IPS-NIHi7 (cell line): Measurements from ENCODE around the gene ASTN1.

Experiments
- DNase-seq: peaks from one replicate; pipeline ENCODE4 v3.0.0; 2012; ENCODE audit warnings: mixed read lengths; ENCODE audit errors: extremely low spot score

ASTN1 gene

GRCh38 chr1:176838276-176838995, 326.1 kb downstream of the ASTN1 start:
- DNase-seq = no peak

- DNase-seq = no peak
Measured at GRCh38 chr1:176837708-176838107, 326.8 kb downstream of the ASTN1 start.

GRCh38 chr1:176831150-176831549, 333.4 kb downstream of the ASTN1 start:
- DNase-seq = no peak

GRCh38 chr1:176829261-176829660, 335.3 kb downstream of the ASTN1 start:
- no peak for DNase-seq

GRCh38 chr1:176826265-176826664, 338.2 kb downstream of the ASTN1 start:
- no peak for DNase-seq

GRCh38 chr1:176820391-176821031, 344.0 kb downstream of the ASTN1 start:
- no peak for DNase-seq

GRCh38 chr1:176816232-176816631, 348.3 kb downstream of the ASTN1 start:
- DNase-seq = no peak

- no peak for DNase-seq
Measured at GRCh38 chr1:176815621-176816020, 348.9 kb downstream of the ASTN1 start.

GRCh38 chr1:176811511-176812288, 352.8 kb downstream of the ASTN1 start:
- DNase-seq = no peak

GRCh38 chr1:176809292-176809691, 355.2 kb downstream of the ASTN1 start:
- DNase-seq = no peak
